Neural cell (in vitro differentiated cells): ENCODE data around the gene EXD3.

Experiments used
- EP300 ChIP-seq: fragments of 450-650 bp; conservative IDR thresholded peaks from 2 replicates; pipeline ENCODE4 v1.6.1; 2014; ENCODE audit warnings: antibody characterized with exemption, mild to moderate bottlenecking, moderate library complexity; ENCODE audit not compliant: poor library complexity, severe bottlenecking
- POLR2AphosphoS5 ChIP-seq: IDR thresholded peaks from 2 replicates; pipeline ENCODE4 v1.6.1; 2012
- TAF1 ChIP-seq: IDR thresholded peaks from 2 replicates; pipeline ENCODE4 v1.6.1; 2012; ENCODE audit warnings: low read depth
- TF ChIP-seq, protein P1 (sequence below): fragments of 450-650 bp; IDR thresholded peaks from 2 replicates; pipeline ENCODE4 v1.5.1; 2014; ENCODE audit warnings: antibody characterized with exemption, mild to moderate bottlenecking, moderate library complexity; ENCODE audit not compliant: poor library complexity, severe bottlenecking

DNA sequence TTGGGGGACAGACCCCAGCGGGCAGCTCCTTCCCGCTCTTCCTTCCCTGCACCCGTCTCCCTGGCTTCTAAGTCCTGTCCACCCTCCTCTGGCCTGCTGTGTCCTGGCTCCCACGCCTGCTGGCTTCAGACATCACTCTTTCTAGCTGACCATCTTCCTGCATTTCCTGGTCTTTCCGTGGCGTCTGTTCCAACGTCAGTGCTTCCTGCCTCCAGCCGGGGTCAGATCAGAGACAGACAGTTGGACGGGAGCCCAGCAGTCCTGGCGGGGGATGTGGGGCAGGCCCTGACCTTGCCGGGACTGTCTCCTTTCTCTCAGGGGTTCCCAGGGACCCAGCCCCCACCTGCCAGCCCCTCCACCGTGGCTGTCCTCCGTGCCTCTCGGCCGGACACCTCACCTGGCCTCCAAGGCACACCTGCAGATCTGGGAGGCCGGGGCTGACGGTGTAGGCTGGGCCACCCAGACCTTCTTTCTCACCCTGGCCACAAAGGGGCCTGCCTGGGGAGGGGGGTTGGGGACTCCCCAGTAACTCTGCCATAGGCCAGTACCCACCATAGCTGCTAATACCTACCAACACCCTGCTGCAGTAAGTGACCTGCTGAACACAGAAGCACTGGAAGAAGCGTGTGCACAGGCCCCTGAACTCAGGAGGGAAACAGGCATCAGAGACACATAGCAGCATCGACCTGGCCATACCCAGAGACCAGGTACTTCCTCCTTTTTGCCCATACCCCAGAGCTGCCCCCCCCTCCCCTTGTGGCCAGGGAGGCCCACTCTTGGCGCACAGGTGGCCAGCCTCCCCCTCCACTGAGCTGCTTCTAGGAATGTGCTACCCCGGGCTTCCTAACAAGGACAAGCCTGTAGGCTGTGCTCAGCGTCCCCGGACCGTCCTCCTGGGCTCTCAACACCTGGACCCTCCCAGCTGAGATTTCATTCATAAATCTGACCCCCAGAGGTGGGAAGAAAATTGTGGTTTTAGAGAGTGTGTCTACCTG lies 126.0 kb downstream of the EXD3 start:
- TF ChIP-seq TAF1 (no peak), EP300 (no peak), POLR2AphosphoS5 (no peak)
- TF ChIP-seq, protein P1, sequence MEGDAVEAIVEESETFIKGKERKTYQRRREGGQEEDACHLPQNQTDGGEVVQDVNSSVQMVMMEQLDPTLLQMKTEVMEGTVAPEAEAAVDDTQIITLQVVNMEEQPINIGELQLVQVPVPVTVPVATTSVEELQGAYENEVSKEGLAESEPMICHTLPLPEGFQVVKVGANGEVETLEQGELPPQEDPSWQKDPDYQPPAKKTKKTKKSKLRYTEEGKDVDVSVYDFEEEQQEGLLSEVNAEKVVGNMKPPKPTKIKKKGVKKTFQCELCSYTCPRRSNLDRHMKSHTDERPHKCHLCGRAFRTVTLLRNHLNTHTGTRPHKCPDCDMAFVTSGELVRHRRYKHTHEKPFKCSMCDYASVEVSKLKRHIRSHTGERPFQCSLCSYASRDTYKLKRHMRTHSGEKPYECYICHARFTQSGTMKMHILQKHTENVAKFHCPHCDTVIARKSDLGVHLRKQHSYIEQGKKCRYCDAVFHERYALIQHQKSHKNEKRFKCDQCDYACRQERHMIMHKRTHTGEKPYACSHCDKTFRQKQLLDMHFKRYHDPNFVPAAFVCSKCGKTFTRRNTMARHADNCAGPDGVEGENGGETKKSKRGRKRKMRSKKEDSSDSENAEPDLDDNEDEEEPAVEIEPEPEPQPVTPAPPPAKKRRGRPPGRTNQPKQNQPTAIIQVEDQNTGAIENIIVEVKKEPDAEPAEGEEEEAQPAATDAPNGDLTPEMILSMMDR = no peak
